Subcutaneous adipose tissue (tissue), 4 donors: Measurements from ENCODE around the gene ECE1. TPM values are rescaled to one million over a fixed set of nuclear protein-coding genes. Genes with fewer than 3 reads are reported as not detected.

Experiments used
- total RNA-seq, 4 donors: library from RNA; depleted of rRNA; stranded (reverse); fragments of >200 nt; gene quantifications; one replicate each; pipeline ENCODE4 v1.1.0, GENCODE V29; 2016
- TF ChIP-seq, protein P1 (sequence below): fragments of 450-650 bp; IDR thresholded peaks from one replicate; pipeline ENCODE4 v1.5.1; 2016; ENCODE audit warnings: low read depth, mild to moderate bottlenecking, control low read depth, antibody characterized with exemption, moderate library complexity

ECE1 gene
- total RNA-seq, 4 donors from 2014 or later, result 75.7 to 188 (median 96.7) TPM

DNA sequence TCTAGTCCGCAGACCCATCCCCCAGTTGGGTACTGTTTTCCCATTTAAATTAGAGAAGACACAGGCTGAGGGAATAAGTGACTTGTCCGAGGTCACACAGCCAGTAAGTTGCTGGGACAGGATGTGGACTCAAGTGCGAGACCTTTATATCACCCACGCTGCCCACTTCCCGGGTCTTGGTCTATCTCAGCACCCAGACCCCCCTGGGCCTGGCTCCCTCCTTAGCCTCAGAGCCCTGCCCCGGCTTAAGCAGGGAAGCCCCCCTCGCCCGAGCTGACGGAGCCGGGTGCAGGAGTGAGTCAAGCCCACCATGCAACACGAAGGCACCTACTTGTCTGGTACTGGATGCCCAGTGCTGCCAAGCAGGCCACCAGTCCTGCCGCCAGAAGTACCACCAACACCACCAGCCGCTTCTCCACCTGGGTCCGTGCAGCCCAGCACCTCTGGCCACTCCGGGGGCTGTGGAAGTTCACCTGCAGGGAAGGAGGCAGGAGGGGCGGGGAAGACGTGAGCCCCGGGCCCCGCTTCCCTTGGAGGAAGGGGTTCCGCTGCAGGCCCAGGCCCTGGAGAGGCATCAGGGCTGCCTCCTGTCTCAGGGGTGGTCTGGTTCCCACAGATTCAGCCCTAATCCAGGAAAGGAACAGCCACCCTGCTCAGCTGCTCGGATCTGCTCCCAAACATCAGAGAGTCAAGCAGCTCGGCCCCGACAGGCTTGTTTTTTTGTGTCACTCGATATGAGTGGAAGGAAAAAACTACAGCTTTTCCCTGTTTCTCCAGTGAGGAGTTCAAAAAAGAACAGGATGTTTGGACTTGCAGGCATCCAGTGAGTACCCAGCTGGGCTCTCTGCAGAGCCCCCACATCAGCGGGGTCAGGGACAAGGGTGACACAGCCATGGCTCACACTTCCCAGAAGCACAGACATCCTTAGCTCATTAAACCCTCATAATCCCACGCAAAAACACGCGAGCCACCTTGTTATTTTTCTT, 11.1 kb downstream of the ECE1 start:
- TF ChIP-seq, protein P1, sequence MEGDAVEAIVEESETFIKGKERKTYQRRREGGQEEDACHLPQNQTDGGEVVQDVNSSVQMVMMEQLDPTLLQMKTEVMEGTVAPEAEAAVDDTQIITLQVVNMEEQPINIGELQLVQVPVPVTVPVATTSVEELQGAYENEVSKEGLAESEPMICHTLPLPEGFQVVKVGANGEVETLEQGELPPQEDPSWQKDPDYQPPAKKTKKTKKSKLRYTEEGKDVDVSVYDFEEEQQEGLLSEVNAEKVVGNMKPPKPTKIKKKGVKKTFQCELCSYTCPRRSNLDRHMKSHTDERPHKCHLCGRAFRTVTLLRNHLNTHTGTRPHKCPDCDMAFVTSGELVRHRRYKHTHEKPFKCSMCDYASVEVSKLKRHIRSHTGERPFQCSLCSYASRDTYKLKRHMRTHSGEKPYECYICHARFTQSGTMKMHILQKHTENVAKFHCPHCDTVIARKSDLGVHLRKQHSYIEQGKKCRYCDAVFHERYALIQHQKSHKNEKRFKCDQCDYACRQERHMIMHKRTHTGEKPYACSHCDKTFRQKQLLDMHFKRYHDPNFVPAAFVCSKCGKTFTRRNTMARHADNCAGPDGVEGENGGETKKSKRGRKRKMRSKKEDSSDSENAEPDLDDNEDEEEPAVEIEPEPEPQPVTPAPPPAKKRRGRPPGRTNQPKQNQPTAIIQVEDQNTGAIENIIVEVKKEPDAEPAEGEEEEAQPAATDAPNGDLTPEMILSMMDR, result no peak

DNA sequence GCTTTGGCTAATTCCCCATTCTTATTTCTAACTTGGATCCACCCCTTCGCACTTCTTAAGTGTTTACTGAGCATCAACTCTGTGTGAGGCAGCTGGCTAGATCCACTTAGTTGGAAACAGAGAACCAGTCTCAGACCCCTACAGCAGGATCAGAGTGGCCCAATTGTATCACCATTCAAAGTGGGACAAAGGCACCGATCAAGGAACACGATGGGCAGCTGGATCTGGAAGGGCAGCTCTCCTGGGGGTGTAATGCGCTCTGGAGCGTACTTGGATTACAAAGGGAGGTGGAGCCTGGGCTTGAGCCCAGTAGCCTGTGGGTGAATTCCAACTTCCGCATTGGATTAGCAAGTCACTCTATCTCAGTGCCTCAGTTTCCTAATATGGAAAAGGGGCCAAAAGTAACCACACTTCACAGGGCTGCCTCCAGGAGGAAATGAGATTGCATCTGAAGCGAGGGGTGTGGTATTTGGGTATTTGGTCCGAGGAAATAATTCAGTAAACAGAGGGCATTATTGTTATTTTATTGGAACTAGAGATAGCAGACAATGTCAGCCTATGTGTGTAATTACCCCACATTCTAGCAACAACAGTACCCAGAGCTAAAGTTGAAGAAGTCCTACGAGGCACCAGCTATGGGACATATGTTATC, 11.9 kb downstream of the ECE1 start:
- TF ChIP-seq, protein P1, result no peak

DNA sequence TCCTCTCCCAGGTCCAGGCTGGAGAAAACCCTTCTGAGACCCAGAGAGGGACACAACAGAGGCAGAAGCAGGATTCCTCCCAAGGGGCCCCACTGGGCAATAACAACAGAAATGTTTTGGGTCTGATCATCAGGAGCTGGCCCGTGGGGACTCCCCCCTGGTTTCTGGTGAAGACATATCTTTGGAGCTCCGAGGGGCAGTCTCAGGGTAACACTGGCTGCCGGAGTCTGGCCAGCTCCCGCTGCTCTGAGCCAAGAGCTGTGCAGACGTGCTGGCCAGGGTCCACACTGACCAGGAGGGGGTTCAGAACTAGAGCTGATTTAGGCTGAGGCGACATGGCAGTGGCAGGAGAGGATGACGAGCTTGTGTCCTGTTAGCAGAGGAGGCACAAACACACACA, 13.1 kb downstream of the ECE1 start:
- TF ChIP-seq, protein P1, result no peak

DNA sequence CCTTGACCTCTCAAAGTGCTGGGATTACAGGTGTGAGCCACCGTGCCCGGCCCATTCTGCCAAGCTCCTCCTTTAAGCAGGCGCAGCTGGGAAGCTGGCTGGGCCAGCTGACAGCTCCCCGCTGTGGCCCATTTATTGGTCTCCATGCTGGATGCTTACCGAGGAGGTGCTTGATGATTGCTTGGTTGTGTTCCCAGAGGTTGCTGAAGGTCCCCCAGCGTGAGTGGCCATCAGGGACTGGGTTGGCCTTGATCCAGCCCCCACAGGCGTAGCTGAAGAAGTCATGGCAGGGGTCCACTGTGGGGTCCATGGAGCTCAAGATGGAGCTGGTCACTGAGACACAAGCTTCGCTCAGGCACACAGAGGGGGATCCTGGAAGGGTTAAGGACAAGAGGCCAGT, 17.7 kb downstream of the ECE1 start:
- TF ChIP-seq, protein P1, result no peak

DNA sequence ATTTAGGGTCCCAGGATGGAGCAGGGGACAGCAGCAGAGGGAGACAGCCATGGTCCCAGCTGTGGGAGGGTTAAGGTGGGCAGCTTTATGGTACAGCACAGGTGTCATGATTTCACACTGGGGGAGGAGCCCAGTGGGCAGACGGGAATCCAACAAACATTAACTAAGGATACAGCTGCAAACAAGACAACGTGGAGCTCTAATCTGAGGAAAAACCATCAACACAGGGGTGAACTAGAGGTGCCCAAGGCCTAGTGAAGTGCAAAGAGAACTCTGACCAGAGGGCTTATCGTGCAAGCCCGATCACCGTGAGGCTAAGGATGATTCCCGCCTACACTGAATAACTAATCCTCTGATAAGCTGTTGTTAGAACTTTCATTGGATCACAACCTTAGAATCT, 18.7 kb downstream of the ECE1 start:
- TF ChIP-seq, protein P1, result no peak

DNA sequence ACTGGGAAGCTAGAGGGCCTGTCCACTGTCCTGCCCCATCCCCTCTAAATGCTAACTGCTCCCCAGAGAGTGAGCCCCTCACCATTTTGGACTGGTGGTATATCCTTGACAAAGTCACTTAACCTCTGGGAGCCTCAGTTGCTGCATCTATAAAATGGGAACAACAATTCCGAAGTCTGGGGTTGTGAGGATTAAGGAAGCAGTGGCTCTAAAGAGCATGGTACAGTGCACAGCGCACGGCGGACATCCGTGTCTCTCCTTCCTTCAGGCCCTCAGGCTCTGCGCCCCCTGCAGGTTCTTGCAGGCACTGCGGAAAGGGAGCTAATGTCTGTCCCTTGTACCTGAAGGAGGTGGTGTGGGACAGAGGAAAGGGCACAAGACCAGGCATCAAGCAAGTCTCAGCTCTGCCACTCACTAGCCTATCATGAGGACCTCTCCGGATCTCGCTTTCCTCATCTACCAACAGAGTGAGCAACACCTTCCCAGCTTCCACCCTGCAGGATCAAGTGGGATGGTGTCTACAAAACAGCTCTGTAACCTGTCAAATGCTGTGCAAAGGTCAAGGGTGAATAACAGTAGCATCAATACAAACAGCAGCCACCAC, 20.1 kb downstream of the ECE1 start:
- TF ChIP-seq, protein P1, result no peak
